HAP-1 (cell line): ENCODE results near the gene KANSL1.

ENCODE experiments used
- DNase-seq, 2 experiments: peaks; one replicate each; pipeline ENCODE4 v3.0.0-alpha.2; 2016 to 2020; ENCODE audit warnings: low spot score in 2 of 2
- H3K27me3 ChIP-seq: fragments of 250-450 bp; sonication (Bioruptor Pico); 2 replicates; pipeline ENCODE4 v1.5.1; 2020; ENCODE audit warnings: low read depth, mild to moderate bottlenecking, moderate library complexity
- H3K36me3 ChIP-seq: fragments of 250-450 bp; sonication (Bioruptor Pico); replicated peaks from 2 replicates; pipeline ENCODE4 v1.5.1; 2020; ENCODE audit warnings: mild to moderate bottlenecking
- H3K4me1 ChIP-seq: fragments of 250-450 bp; sonication (Bioruptor Pico); 2 replicates; pipeline ENCODE4 v1.5.1; 2020; ENCODE audit warnings: mild to moderate bottlenecking
- H3K4me3 ChIP-seq: fragments of 250-450 bp; sonication (Bioruptor Pico); 2 replicates; pipeline ENCODE4 v1.5.1; 2020; ENCODE audit warnings: mild to moderate bottlenecking, moderate library complexity
- H3K9me3 ChIP-seq: fragments of 250-450 bp; sonication (Bioruptor Pico); 2 replicates; pipeline ENCODE4 v1.5.1; 2020; ENCODE audit warnings: mild to moderate bottlenecking, moderate library complexity
- in situ Hi-C: fragments of 300-500 bp; cut with MboI; formaldehyde crosslinking; loops from 3 replicates; pipeline ENCODE4 v1.14.3; 2020; ENCODE audit warnings: low sequenced_read_pairs, inconsistent platforms, mixed read lengths

KANSL1 gene

DNA sequence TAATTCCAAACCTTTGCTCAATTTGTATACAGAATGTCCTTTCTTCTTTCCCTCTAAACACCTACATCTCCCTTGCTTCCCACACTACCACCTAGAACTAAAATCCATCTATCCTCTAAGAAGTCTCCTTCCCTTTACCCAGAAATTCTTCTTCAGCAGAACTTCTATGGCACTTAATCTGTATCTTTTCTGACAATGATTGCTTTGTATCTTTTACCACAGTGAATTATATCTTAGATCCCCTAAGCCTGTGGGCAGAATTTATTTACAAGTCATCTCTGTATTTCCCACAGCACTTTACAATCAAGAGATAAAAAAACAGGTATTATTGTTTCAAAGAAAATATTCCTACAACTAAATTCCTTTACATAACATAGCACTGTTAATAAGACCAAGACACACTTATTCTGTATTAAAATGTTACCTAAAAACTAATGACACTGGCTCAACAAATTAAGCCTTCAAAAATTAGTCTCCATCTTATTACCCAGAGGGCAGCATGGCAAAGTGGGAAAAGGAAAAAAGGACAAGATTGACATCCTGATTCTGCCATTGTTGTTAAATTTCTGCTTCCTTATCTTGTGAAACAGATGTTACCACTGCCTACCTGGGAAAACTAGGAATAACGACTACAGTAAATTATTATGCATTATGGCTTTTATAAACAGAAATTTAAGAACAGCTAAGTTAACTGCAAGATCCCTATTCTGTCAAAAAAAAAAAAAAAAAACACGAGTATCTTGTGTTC is 42.8 kb downstream of the KANSL1 start:
- no peak overlapping the region for H3K4me3 ChIP-seq
- H3K27me3 ChIP-seq, result no peaks in the 10 kb centered on the region
- H3K4me1 ChIP-seq, result peaks cover 21% of the 10 kb centered on the region
- H3K36me3 ChIP-seq, result no peaks in the 10 kb centered on the region
- in situ Hi-C loops, result no loop called here
- no peaks in the 10 kb centered on the region for H3K9me3 ChIP-seq
- DNase-seq, result no peak

DNA sequence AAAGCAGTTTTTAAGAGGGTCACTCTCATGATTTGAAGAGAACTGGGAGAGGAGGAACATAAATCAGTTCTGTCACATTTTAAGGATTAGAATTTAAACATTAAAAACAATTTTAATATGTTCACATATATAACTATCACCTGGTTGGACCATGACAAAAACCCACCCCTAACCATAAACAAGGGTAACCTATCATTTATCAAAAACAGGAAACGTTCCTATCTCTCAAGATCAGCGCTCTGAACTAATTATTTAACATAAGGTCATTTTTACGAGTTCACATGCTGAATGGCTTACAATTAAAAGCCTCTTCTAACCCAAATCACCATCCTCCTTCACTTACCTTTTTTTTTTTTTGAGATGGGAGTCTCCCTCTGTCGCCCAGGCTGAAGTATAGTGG is 45.0 kb downstream of the KANSL1 start:
- H3K9me3 ChIP-seq, result no peaks in the 10 kb centered on the region
- in situ Hi-C loops, result no loop called here
- DNase-seq, result no peak
- H3K4me3 ChIP-seq, result no peak overlapping the region
- H3K36me3 ChIP-seq, result no peaks in the 10 kb centered on the region
- peaks cover 16% of the 10 kb centered on the region for H3K4me1 ChIP-seq
- H3K27me3 ChIP-seq, result no peaks in the 10 kb centered on the region

DNA sequence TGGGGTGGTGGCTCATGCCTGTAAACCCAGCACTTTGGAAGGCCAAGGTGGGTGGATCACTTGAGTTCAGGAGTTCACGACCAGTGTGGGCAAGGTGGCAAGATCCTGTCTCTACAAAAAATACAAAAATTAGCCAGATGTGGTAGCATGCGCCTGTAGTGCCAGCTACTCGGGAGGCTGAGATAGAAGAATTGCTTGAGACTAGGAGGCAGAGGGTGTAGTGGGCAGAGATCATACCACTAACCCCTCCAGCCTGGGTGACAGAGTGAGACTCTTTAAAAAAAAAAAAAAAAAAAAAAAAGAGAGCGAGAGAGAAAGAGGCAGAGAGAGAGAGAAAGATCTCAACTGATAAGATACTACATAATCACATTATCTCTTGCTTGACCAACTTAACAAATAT is 45.9 kb downstream of the KANSL1 start:
- no peaks in the 10 kb centered on the region for H3K9me3 ChIP-seq
- no peaks in the 10 kb centered on the region for H3K36me3 ChIP-seq
- H3K4me1 ChIP-seq, result peaks cover 6% of the 10 kb centered on the region
- no peak for DNase-seq
- H3K4me3 ChIP-seq, result no peak overlapping the region
- in situ Hi-C loops, result no loop called here
- no peaks in the 10 kb centered on the region for H3K27me3 ChIP-seq

DNA sequence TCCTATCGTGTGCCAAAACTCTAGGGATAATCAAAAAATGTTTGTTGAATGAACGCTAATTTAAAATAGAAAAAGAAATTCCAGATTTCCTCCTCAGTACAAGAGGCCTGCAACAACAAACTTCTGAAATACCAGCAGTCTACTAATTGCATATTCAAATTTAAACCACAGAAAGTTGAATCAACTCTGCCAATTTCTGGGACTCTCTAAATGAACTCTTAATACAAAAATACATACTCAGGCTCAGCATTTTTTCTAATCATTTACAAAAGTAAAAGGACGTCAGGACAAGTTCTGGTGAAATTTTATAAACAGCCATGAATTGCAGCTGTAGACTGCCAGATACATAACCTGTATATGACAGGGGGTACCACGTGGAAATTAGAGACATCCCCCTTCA is 49.0 kb downstream of the KANSL1 start:
- Histone ChIP-seq H3K4me3 (no peak overlapping the region), H3K27me3 (no peaks in the 10 kb centered on the region), H3K36me3 (no peaks in the 10 kb centered on the region), H3K9me3 (no peaks in the 10 kb centered on the region), H3K4me1 (peaks cover 8% of the 10 kb centered on the region)
- no peak for DNase-seq
- in situ Hi-C loops, result no loop called here

DNA sequence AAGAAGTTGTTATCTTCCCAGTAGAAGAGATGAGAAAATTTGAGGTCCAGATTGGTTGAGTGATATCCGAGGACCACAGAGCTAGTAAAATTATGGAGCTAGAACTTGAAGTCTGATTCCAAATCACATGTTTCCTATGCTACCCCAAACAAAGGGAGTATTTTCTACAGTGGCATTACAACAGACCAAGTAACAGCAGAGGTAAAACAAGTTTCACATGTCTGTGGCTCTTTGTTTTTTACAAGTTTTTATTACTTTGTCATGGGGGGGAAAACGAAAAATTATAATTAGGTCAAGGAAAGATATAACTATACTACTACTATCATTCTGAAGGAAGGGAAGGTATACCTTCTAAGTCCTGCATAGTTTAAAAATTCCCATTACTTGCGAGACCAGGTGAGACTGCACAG is 49.4 kb downstream of the KANSL1 start:
- no peaks in the 10 kb centered on the region for H3K27me3 ChIP-seq
- in situ Hi-C loops, result no loop called here
- no peaks in the 10 kb centered on the region for H3K36me3 ChIP-seq
- no peak overlapping the region for H3K4me3 ChIP-seq
- peaks cover 8% of the 10 kb centered on the region for H3K4me1 ChIP-seq
- DNase-seq, result no peak
- H3K9me3 ChIP-seq, result no peaks in the 10 kb centered on the region

DNA sequence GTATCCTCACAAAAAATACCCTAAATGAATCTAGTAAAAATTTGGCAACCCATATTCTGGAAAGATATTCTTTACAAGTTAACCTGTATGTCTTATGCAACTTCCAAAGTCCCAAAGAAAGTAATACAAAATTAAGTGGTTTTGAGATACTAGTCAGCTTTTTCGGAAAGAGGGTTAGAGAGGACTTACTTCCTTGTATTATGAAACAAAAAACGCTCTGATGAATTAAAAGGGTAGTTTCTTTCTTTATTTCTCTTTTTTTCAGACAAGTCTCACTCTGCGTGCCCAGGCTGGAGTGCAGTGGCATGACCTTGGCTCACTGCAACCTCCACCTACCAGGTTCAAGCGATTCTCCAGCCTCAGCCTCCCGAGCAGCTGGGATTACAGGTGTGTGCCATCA is 51.6 kb downstream of the KANSL1 start:
- Histone ChIP-seq H3K9me3 (no peaks in the 10 kb centered on the region), H3K4me3 (no peak overlapping the region), H3K36me3 (no peaks in the 10 kb centered on the region), H3K27me3 (no peaks in the 10 kb centered on the region), H3K4me1 (peaks cover 3% of the 10 kb centered on the region; the same call in 1 of the 2 replicates)
- in situ Hi-C loops, result no loop called here
- DNase-seq, result no peak

DNA sequence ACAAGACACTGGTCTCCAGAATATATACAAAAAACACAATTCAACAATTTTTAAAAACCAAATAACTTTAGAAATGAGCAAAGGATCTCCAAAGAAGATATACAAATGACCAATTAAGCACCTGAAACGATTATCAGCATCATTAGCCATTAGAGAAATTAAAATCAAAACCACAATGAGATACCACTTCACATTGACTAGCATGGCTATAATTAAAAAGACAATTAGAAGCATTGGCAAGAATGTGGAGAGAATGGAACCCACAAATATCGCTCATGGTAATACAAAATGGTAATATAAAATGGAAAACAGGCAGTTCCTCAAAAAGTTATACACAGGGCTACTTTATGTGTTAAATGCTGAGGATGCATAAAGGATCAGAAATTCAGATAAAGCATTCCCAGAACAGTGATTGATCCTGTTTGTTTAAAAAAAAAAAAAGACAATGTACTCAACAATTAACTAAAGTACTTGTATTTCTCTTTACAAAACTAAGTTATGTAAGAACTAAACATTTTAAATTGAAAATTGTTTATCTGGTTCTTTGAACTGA is 52.5 kb downstream of the KANSL1 start:
- Histone ChIP-seq H3K4me3 (no peak overlapping the region), H3K4me1 (peaks cover 3% of the 10 kb centered on the region; the same call in 1 of the 2 replicates), H3K9me3 (no peaks in the 10 kb centered on the region), H3K36me3 (no peaks in the 10 kb centered on the region), H3K27me3 (no peaks in the 10 kb centered on the region)
- DNase-seq, result no peak
- in situ Hi-C loops, result no loop called here

DNA sequence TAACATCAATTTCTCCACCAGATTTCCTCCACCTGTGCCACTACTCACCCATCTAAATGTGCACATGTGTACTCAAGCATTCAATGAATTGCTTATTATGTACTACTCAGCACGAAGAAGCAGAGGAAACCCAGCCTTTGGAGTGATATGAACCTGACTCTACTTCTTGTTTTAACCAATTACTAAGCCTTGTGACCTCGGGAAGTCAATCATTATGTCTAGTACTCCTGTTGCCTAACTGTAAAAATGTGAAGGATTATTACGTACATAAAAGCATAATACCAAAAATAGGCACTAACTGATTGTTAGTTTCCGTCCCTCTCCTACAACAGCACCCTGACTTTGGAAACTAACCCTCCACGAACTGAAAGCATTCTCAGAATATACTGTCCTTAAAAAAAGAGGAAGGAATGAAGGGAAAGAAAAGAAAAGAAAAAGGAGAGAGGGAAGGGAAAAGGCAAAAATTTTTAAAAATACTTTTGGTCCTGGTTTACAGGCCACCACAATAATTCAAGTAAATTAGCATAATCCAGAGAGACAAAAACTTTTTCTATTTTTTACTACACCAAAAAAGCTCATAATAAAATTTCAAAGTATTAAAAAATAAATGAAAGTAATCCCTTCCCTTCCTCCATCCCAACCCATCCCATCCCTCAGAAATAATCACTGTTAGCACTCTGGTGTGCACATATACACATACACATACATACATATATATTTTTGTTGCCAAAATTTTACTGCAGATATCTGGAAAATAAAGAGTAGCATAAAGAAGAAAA is 53.6 kb downstream of the KANSL1 start:
- in situ Hi-C loops, result no loop called here
- H3K27me3 ChIP-seq, result no peaks in the 10 kb centered on the region
- H3K4me3 ChIP-seq, result no peak overlapping the region
- H3K9me3 ChIP-seq, result no peaks in the 10 kb centered on the region
- DNase-seq, result no peak
- no peaks in the 10 kb centered on the region for H3K36me3 ChIP-seq
- H3K4me1 ChIP-seq, result peaks cover 3% of the 10 kb centered on the region; the same call in 1 of the 2 replicates

DNA sequence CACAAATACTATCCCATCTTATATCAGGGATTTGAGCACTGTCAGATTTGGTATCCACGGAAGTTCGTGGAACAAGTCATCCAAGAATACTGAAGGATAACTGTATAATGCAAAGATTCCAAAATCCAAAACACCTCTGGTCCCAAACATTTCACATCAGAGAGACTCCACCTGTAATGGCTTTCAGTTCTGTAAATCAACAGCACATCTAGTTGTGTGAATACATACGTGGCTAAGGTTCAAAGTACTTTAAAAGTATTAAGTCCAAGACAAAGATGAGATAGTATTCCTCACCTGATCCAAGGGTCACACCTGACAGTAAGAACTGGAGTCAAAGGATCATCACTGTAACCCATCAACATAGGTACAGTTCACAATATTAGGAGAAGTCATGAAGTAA is 54.8 kb downstream of the KANSL1 start:
- Histone ChIP-seq H3K4me1 (peaks cover 3% of the 10 kb centered on the region; the same call in 1 of the 2 replicates), H3K9me3 (no peaks in the 10 kb centered on the region), H3K36me3 (no peaks in the 10 kb centered on the region), H3K27me3 (no peaks in the 10 kb centered on the region), H3K4me3 (no peak overlapping the region)
- no peak for DNase-seq
- in situ Hi-C loops, result no loop called here

DNA sequence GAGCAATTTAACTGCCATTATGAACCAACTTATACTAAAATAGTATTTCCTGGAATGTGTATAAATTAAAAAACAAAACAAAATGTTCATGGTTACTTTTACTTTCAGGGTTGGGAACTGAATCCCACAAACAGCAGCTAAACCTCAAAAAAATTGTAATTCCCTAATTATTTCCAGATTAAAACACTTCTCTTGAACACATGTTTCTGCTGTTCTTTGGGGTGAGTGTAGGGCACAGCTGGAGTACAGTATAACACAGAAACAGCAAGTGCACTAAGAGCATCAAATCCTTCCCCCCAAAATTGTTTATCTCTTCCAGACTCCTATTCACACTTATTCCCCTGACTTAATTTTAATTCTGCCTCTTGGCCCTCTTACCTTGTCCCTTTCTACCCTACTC is 56.4 kb downstream of the KANSL1 start:
- no peak for DNase-seq
- no peak overlapping the region for H3K4me3 ChIP-seq
- peaks cover 3% of the 10 kb centered on the region; the same call in 1 of the 2 replicates for H3K4me1 ChIP-seq
- in situ Hi-C loops, result no loop called here
- no peaks in the 10 kb centered on the region for H3K9me3 ChIP-seq
- H3K36me3 ChIP-seq, result no peaks in the 10 kb centered on the region
- H3K27me3 ChIP-seq, result no peaks in the 10 kb centered on the region

DNA sequence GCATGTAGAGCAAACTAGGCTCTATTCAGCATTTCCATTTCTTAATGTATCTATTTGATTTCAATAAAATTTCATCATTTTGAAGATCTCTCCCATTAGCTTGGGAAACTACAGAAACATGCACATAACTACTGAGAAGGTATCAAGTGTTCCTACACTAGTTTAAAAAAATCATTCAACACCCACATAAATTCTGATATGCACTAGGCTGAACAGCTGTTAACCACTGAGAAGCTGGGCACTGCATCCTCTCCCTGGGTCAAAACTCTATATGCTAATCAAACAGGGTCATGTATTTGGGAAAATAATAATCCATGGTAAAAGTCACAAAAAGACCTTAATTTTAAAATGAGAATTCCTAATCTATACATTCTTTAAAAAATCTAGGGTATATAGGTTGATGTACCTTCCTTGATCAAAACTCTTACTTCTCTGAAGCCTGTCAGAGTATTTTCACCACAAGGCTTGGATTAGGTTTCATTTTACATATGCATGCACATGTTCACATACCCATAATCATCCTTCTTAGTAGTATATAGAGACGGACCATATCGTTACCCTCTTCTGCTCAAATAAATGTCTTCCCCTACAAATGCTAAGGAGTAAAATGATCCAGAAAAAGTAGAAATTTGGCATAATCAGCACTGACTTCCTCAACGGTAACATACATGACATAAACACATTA is 57.2 kb downstream of the KANSL1 start:
- in situ Hi-C loops, result no loop called here
- H3K9me3 ChIP-seq, result no peaks in the 10 kb centered on the region
- DNase-seq, result no peak
- H3K27me3 ChIP-seq, result no peaks in the 10 kb centered on the region
- no peaks in the 10 kb centered on the region for H3K36me3 ChIP-seq
- H3K4me3 ChIP-seq, result no peak overlapping the region
- peaks cover 8% of the 10 kb centered on the region for H3K4me1 ChIP-seq

DNA sequence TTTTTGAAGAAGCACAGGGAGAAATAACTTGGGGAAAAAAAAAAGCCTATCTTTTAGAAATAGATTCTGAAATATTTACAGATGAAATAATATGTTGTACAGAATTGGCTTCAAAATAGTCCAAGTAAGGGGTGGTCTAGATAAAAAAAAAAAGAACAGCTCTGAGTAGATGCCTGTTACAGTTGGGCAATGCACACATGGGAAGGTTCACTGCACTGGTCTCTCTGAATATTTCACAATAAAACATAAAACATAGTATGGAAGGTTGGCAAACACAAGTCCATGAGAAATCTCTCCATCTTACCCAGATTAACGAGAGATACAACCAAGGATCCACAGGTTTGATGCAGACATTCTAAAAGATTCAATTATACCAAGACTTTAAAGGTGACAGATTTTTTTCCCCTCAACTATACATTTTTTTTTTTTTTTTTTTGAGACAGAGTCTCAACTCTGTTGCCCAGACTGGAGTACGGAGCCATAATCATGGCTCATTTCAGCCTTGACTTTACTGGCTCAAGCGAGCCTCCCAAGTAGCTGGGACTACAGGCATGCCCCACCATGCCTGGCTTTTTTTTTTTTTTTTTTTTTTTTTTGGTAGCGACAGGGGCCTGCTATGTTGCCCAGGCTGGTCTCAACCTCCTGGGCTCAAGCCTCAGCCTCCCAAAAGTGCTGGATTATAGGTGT is 58.0 kb downstream of the KANSL1 start:
- H3K4me1 ChIP-seq, result peaks cover 15% of the 10 kb centered on the region
- H3K4me3 ChIP-seq, result no peak overlapping the region
- no peaks in the 10 kb centered on the region for H3K36me3 ChIP-seq
- no peaks in the 10 kb centered on the region for H3K27me3 ChIP-seq
- no peak for DNase-seq
- in situ Hi-C loops, result no loop called here
- H3K9me3 ChIP-seq, result no peaks in the 10 kb centered on the region

DNA sequence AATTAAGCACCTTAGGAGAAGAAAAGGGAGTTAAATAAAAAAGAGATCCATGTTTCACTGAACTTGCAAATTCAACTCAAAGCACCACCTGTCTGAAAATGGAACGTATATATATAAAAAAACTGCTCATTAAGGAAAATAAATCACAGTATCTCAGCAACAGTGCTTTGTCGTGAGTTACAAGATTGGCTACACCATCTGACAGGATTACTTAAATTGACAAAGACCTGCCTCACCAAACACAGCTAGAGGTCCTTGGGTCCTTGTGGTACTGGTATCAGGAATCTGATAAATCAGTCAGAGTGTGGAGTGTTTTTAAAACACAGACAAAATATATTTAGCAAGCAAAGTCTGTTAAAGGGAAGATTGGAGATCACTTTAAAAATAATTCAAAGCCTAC is 63.9 kb downstream of the KANSL1 start:
- H3K4me1 ChIP-seq, result peaks cover 33% of the 10 kb centered on the region
- no peaks in the 10 kb centered on the region for H3K36me3 ChIP-seq
- H3K4me3 ChIP-seq, result no peak overlapping the region
- no peaks in the 10 kb centered on the region for H3K27me3 ChIP-seq
- no peaks in the 10 kb centered on the region for H3K9me3 ChIP-seq
- DNase-seq, result no peak
- in situ Hi-C loops, result no loop called here
